Ovary (tissue), 3 donors: Measurements from ENCODE around the gene KCNA4.

Source experiments
- POLR2A ChIP-seq: fragments of 450-650 bp; IDR thresholded peaks from one replicate; pipeline ENCODE4 v1.6.1; 2017; ENCODE audit warnings: antibody characterized with exemption, mild to moderate bottlenecking, moderate library complexity
- TF ChIP-seq, protein P1 (sequence below), 3 donors: fragments of 450-650 bp in 2 of 3; fragments of 200-600 bp in 1 of 3; IDR thresholded peaks; one replicate each; pipeline versions ENCODE4 v1.5.1 to v1.8.0; 2016 to 2022; ENCODE audit warnings: antibody characterized with exemption in 3 of 3, mild to moderate bottlenecking in 1 of 3
- donor health status: DM: no; HTN: no; CAD: no.

DNA sequence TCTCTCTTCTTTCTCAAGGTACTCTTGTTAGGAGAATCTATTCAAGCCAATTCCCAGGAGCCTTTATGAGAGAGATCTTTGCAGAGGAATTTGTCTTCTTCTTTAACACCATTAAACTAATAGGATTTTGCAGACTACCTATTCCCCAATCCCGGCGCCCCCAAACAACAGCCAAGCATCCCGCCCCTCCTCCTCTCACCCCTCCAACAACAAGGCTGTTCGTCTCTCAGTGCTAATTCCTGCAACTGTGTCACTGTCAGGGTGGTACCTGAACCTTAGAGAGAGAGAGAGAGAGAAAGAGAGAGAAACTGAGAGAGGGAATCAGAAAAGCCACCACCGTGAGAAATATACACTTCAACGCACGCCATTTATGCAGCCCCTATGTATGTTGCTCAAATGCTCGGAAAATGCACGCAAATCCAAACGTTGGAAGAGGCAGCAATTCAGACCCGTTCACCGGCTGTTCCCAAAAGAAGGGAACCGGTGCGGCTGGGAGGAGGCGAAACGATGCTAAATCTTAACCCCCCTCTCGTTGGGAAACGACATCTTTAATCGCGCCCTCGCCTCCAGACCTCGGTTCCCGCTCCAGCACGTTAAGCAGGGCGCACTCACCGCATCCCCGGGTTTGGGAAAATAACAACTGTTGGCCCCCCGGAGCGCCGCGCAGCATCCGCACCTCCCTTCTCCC lies 961 bp downstream of the KCNA4 start:
- no peak for TF ChIP-seq POLR2A
- TF ChIP-seq, protein P1, sequence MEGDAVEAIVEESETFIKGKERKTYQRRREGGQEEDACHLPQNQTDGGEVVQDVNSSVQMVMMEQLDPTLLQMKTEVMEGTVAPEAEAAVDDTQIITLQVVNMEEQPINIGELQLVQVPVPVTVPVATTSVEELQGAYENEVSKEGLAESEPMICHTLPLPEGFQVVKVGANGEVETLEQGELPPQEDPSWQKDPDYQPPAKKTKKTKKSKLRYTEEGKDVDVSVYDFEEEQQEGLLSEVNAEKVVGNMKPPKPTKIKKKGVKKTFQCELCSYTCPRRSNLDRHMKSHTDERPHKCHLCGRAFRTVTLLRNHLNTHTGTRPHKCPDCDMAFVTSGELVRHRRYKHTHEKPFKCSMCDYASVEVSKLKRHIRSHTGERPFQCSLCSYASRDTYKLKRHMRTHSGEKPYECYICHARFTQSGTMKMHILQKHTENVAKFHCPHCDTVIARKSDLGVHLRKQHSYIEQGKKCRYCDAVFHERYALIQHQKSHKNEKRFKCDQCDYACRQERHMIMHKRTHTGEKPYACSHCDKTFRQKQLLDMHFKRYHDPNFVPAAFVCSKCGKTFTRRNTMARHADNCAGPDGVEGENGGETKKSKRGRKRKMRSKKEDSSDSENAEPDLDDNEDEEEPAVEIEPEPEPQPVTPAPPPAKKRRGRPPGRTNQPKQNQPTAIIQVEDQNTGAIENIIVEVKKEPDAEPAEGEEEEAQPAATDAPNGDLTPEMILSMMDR (IDR thresholded peaks at IDR 0.05), result no peak
